OCI-M2 (cell line): ENCODE results near the gene CDH19.
"Not testable (repeated sequence)": the region's sequence is repeated elsewhere in the genome, so short reads cannot be mapped to it uniquely, and the experiment has no call there.

Experiments used
- DNase-seq: peaks from one replicate; lab custom pipeline; 2025; ENCODE audit not compliant: unreplicated experiment; lab: John Stamatoyannopoulos, UW

The CDH19 gene

GRCh38 chr18:66466184-66466583 is 137.7 kb downstream of the CDH19 start:
- not testable (repeated sequence) for DNase-seq

GRCh38 chr18:66461344-66461743 is 142.5 kb downstream of the CDH19 start:
- DNase-seq, result no peak

GRCh38 chr18:66457245-66457644 is 146.6 kb downstream of the CDH19 start:
- no peak for DNase-seq
